K562 (cell line): ENCODE measurements around the gene C12orf75. TPM values are rescaled to one million over a fixed set of nuclear protein-coding genes. Genes with fewer than 3 reads are reported as not detected.

Experiments used
- ATAC-seq: fragments of 200-7000 bp; cut with Tn5 transposase; 3 replicates; pipeline ENCODE4 v1.9.1; 2020; ENCODE audit warnings: moderate library complexity
- BruUV-seq: library from RNA; stranded (reverse); fragments of 400-500 nt; replicated peaks from 2 replicates; lab custom pipeline; 2021; lab: Mats Ljungman, UMichigan
- CTCF ChIA-PET: fragments of 300-600 bp; formaldehyde crosslinking; extraction: SDS; loops from one replicate; lab custom pipeline; 2021; ENCODE audit warnings: low intra/inter-chr PET ratio; lab: Yijun Ruan, JAX
- POLR2A ChIA-PET: fragments of 300-600, 350-650 bp; sonication (Branson Sonifier 250); formaldehyde crosslinking; extraction: SDS; loops from one replicate; lab custom pipeline; 2021; ENCODE audit warnings: antibody characterized with exemption, inconsistent platforms; lab: Yijun Ruan, JAX
- DNase-seq, 4 experiments: peaks; one replicate each; pipeline versions ENCODE4 v3.0.0 to v3.0.0-alpha.2; 2011 to 2018; ENCODE audit warnings: low spot score in 3 of 4, mixed read lengths in 3 of 4; ENCODE audit errors: extremely low read depth in 1 of 4
- FAIRE-seq: peaks from 2 replicates; lab custom pipeline; 2011; peaks lifted over from hg19 to GRCh38; lab: Jason Lieb, UNC
- H2AFZ ChIP-seq: 2 replicates; pipeline ENCODE4 v1.6.0; 2011; ENCODE audit warnings: low read depth, low read length, control low read depth, inconsistent platforms
- H3K27ac ChIP-seq: fragments of 200-600 bp; 3 replicates; pipeline ENCODE4 v1.8.0; 2011; ENCODE audit warnings: low read depth, mild to moderate bottlenecking, control low read depth, inconsistent platforms, low read length, moderate library complexity, mixed read lengths; ENCODE audit errors: extremely low read depth
- H3K27me3 ChIP-seq, 2 experiments: fragments of 300-600 bp in 1 of 2; 2 replicates in 1 of 2; 3 replicates in 1 of 2; pipeline versions ENCODE4 v1.6.0 to v1.8.0; 2011; ENCODE audit warnings: inconsistent platforms in 2 of 2, low read length in 2 of 2, mild to moderate bottlenecking in 1 of 2, mixed read lengths in 1 of 2, moderate library complexity in 1 of 2; ENCODE audit not compliant: control insufficient read depth in 2 of 2, insufficient read depth in 2 of 2
- H3K36me3 ChIP-seq: fragments of 300-600 bp; 3 replicates; pipeline ENCODE4 v1.8.0; 2011; ENCODE audit warnings: mild to moderate bottlenecking, low read length, inconsistent platforms; ENCODE audit not compliant: control insufficient read depth, insufficient read depth
- H3K4me1 ChIP-seq, 2 experiments: fragments of 200-600 bp in 1 of 2; replicated peaks in 1 of 2; 2 replicates in 1 of 2; 3 replicates in 1 of 2; pipeline versions ENCODE4 v1.5.1 to v1.8.0; 2011; ENCODE audit warnings: inconsistent platforms in 2 of 2, low read length in 2 of 2, mild to moderate bottlenecking in 1 of 2, mixed read lengths in 1 of 2, moderate library complexity in 1 of 2; ENCODE audit not compliant: control insufficient read depth in 2 of 2, insufficient read depth in 2 of 2
- H3K4me2 ChIP-seq: 2 replicates; pipeline ENCODE4 v1.6.1; 2011; ENCODE audit warnings: low read length, control low read depth, inconsistent platforms, mixed read lengths; ENCODE audit not compliant: insufficient read depth
- H3K4me3 ChIP-seq: fragments of 200-600 bp; sonication (generic), shearing (Covaris generic); 2 replicates; pipeline ENCODE4 v1.5.1; 2016; ENCODE audit warnings: control low read depth, inconsistent platforms
- H3K79me2 ChIP-seq: fragments of 200-600 bp; 3 replicates; pipeline ENCODE4 v1.8.0; 2011; ENCODE audit warnings: low read length, inconsistent platforms; ENCODE audit not compliant: control insufficient read depth, insufficient read depth
- H3K9ac ChIP-seq, 2 experiments: 2 replicates each; pipeline versions ENCODE4 v1.6.0 to v1.6.1; 2011; ENCODE audit warnings: low read depth in 2 of 2, low read length in 2 of 2, control low read depth in 1 of 2, inconsistent platforms in 1 of 2, mild to moderate bottlenecking in 1 of 2, mixed read lengths in 1 of 2; ENCODE audit not compliant: insufficient read depth in 1 of 2
- H3K9me1 ChIP-seq: one replicate; pipeline ENCODE4 v1.6.0; 2011; ENCODE audit warnings: inconsistent platforms, mild to moderate bottlenecking, low read length, moderate library complexity; ENCODE audit not compliant: control insufficient read depth, insufficient read depth
- H3K9me3 ChIP-seq: replicated peaks from 2 replicates; pipeline ENCODE4 v1.5.1; 2011; ENCODE audit warnings: low read depth, low read length, inconsistent platforms; ENCODE audit not compliant: control insufficient read depth, insufficient read depth
- H4K20me1 ChIP-seq: replicated peaks from 2 replicates; pipeline ENCODE4 v1.6.1; 2011; ENCODE audit warnings: low read length, inconsistent platforms, mixed read lengths; ENCODE audit not compliant: control insufficient read depth, insufficient read depth
- ARID3B ChIP-seq: fragments of 250-450 bp; sonication (Bioruptor Pico); IDR thresholded peaks from 2 replicates; pipeline ENCODE4 v1.4.0; 2020; ENCODE audit warnings: borderline replicate concordance
- CBFA2T2 ChIP-seq: fragments of 450-650 bp; conservative IDR thresholded peaks from 2 replicates; pipeline ENCODE4 v1.6.1; 2017; ENCODE audit warnings: mild to moderate bottlenecking
- MEF2D ChIP-seq: conservative IDR thresholded peaks from 2 replicates; pipeline ENCODE4 v1.6.1; 2016; ENCODE audit warnings: low read depth, missing genetic modification characterization, missing compliant biosample characterization
- POLR2H ChIP-seq: IDR thresholded peaks from 2 replicates; pipeline ENCODE4 v1.6.1; 2016; ENCODE audit warnings: missing genetic modification characterization, low read depth, mild to moderate bottlenecking, control low read depth, missing compliant biosample characterization, moderate library complexity
- SMARCA5 ChIP-seq: fragments of 450-650 bp; IDR thresholded peaks from 2 replicates; pipeline ENCODE4 v1.6.1; 2016
- TEAD2 ChIP-seq: fragments of 450-650 bp; IDR thresholded peaks from 2 replicates; pipeline ENCODE4 v1.6.1; 2016; ENCODE audit warnings: missing genetic modification characterization, control low read depth, missing compliant biosample characterization
- ZBED1 ChIP-seq: IDR thresholded peaks from 2 replicates; pipeline ENCODE4 v1.6.1; 2014
- WGBS: fragments of 100-300 bp; shearing (Covaris generic); methylation state at CpG from one replicate; pipeline ENCODE4 v1.1.6; 2016; ENCODE audit warnings: low coverage, mixed read lengths; ENCODE audit not compliant: insufficient coverage; ENCODE audit errors: missing lambda C conversion rate; 5-methylcytosine and 5-hydroxymethylcytosine counted together
- in situ Hi-C: fragments of 300-500 bp; cut with MboI; formaldehyde crosslinking; loops from 4 replicates; pipeline ENCODE4 v1.15.0; 2018; ENCODE audit warnings: inconsistent platforms, mixed read lengths
- intact Hi-C: fragments of 100-400 bp; cut with micrococcal nuclease; formaldehyde crosslinking; loops from 2 replicates; pipeline ENCODE4 v1.14.2; 2022
- polyA plus RNA-seq, 8 experiments: library from polyadenylated mRNA; depleted of rRNA in 4 of 8; stranded (reverse) in 5 of 8; unstranded in 3 of 8; fragments of >200 nt; fragmentation: Nextera tagmentation in 2 of 8; fragmentation: Illumina TruSeq in 1 of 8; extraction: Ambion mirVana in 2 of 8; extraction: Trizol in 1 of 8; gene quantifications; 2 replicates each; pipeline versions ENCODE4 v1.2.1 to v1.2.3, GENCODE V29; 2011 to 2014; ENCODE audit warnings: inconsistent platforms in 1 of 8, missing spikeins in 1 of 8
- total RNA-seq, 7 experiments: library from RNA; depleted of rRNA in 6 of 7; stranded (reverse); fragments of >200 nt in 6 of 7; fragmentation: Illumina TruSeq in 2 of 7; extraction: Trizol in 2 of 7; gene quantifications; 2 replicates each; pipeline versions ENCODE4 v1.2.1 to v1.2.3, GENCODE V29; 2011 to 2021; ENCODE audit warnings: low replicate concordance in 1 of 7
- TF ChIP-seq, protein P1 (sequence below), 2 experiments: fragments of 450-650 bp; conservative IDR thresholded peaks; 2 replicates each; pipeline ENCODE4 v1.6.1; 2017; ENCODE audit warnings: mild to moderate bottlenecking in 2 of 2, moderate library complexity in 2 of 2
- TF ChIP-seq, protein P2 (sequence below), 2 experiments: fragments of 450-650 bp; formaldehyde crosslinking in 1 of 2; IDR thresholded peaks; 2 replicates each; pipeline versions ENCODE4 v1.4.0 to v1.6.1; 2014 to 2020; ENCODE audit warnings: mild to moderate bottlenecking in 2 of 2, borderline replicate concordance in 1 of 2, low read depth in 1 of 2

The C12orf75 gene
- total and polyA plus RNA-seq, 9 of the 15 experiments (the other 6 are each of a cell fraction or from before 2014, with no cell fraction given) = 0.06 to 0.82 (median 0.26) TPM; not detected in 3

- ATAC-seq (no peak), FAIRE-seq (no peak), DNase-seq (no peak)
- in situ Hi-C loops (loop anchor here (5.0 kb wide), 1 partner anchor 712 kb away; no protein-coding TSS in a partner anchor), intact Hi-C loops (loop anchor here (1.0 kb wide), 1 partner anchor 716 kb away; no protein-coding TSS in a partner anchor)
- Histone ChIP-seq H2AFZ (no peak overlapping the region), H3K36me3 (no peaks in the 10 kb centered on the region), H3K79me2 (no peaks in the 10 kb centered on the region), H3K9me1 (no peaks in the 10 kb centered on the region), H3K4me3 (no peak overlapping the region), H3K27me3 (no peaks in the 10 kb centered on the region), H3K4me2 (no peak overlapping the region), H4K20me1 (no peaks in the 10 kb centered on the region), H3K9ac (no peak overlapping the region), H3K4me1 (no peaks in the 10 kb centered on the region), H3K9me3 (no peaks in the 10 kb centered on the region), H3K27ac (no peak overlapping the region)
- BruUV-seq = no TSS peak
- CTCF ChIA-PET = interaction anchor here (1.4 to 2.3 kb wide), 2 partner anchors 717 to 804 kb away, joined by 10 to 33 read pairs; partner anchors contain the start of gene NUAK1
- 2% methylated on average over 5 of the region's 5 CpGs for WGBS
- POLR2A ChIA-PET = interaction anchor here (0.6 kb wide), 1 partner anchor 76 kb away, joined by 3 read pairs; no protein-coding TSS in a partner anchor
- TF ChIP-seq TEAD2 (tag) = no peak
- TF ChIP-seq ARID3B (CRISPR knock-in tag) = no peak
- no peak for TF ChIP-seq POLR2H (tag)
- TF ChIP-seq, protein P1, sequence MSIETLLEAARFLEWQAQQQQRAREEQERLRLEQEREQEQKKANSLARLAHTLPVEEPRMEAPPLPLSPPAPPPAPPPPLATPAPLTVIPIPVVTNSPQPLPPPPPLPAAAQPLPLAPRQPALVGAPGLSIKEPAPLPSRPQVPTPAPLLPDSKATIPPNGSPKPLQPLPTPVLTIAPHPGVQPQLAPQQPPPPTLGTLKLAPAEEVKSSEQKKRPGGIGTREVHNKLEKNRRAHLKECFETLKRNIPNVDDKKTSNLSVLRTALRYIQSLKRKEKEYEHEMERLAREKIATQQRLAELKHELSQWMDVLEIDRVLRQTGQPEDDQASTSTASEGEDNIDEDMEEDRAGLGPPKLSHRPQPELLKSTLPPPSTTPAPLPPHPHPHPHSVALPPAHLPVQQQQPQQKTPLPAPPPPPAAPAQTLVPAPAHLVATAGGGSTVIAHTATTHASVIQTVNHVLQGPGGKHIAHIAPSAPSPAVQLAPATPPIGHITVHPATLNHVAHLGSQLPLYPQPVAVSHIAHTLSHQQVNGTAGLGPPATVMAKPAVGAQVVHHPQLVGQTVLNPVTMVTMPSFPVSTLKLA (conservative IDR thresholded peaks at IDR 0.05) = no peak
- TF ChIP-seq MEF2D (tag) = no peak
- TF ChIP-seq SMARCA5 = no peak
- TF ChIP-seq CBFA2T2 = no peak
- TF ChIP-seq, protein P2, sequence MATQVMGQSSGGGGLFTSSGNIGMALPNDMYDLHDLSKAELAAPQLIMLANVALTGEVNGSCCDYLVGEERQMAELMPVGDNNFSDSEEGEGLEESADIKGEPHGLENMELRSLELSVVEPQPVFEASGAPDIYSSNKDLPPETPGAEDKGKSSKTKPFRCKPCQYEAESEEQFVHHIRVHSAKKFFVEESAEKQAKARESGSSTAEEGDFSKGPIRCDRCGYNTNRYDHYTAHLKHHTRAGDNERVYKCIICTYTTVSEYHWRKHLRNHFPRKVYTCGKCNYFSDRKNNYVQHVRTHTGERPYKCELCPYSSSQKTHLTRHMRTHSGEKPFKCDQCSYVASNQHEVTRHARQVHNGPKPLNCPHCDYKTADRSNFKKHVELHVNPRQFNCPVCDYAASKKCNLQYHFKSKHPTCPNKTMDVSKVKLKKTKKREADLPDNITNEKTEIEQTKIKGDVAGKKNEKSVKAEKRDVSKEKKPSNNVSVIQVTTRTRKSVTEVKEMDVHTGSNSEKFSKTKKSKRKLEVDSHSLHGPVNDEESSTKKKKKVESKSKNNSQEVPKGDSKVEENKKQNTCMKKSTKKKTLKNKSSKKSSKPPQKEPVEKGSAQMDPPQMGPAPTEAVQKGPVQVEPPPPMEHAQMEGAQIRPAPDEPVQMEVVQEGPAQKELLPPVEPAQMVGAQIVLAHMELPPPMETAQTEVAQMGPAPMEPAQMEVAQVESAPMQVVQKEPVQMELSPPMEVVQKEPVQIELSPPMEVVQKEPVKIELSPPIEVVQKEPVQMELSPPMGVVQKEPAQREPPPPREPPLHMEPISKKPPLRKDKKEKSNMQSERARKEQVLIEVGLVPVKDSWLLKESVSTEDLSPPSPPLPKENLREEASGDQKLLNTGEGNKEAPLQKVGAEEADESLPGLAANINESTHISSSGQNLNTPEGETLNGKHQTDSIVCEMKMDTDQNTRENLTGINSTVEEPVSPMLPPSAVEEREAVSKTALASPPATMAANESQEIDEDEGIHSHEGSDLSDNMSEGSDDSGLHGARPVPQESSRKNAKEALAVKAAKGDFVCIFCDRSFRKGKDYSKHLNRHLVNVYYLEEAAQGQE (IDR thresholded peaks at IDR 0.05; ENCODE audit: borderline replicate concordance) = no peak
- TF ChIP-seq, protein P2 (CRISPR knock-in tag; IDR thresholded peaks at IDR 0.05; ENCODE audit: low read depth) = no peak
- TF ChIP-seq ZBED1 = no peak
Observed at GRCh38 chr12:105420046-105420445, 89.6 kb downstream of the C12orf75 start.
